ENCODE results near the gene JUN.

DNA sequence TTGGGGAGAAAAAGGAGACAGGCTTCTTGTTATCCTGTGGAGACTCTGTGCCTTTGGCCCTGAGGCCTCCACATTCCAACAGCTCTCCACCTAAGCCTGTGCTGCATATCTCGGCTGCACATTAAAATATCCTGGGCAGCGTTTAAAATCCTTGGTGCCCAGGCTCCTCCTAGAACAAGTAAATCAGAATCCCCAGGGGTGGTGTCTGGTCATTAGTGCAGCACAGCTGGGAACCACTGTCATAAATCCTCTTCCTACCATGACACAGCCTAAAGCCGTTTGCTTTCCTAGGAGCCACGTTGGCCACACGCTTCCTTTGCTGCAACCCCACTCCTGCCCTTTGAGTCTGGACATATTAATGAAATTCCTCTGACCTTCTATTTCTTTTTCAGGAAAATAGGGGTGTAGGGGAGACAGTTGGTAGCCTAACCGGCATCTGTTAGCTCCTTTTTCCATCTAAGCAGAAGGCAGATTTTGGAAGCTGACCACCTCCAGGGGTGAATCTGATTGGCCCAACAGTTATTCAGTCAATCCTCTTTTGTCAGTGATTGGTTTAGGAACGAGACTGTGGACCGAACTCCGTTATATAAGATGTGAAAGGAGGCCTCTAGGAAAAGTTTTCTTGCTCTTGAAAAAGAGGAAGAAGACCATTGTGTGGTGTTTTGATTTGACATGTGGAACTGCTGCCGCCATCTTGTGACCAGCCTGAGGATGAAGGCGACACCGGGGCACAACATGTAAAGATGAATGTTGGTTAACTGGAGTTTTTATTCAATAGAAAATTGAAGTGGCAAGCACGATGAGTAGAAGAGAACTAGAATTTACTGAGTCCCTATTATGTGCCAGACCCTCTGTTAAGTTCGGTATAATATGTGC is 41.9 kb downstream of the JUN start:
- TF ChIP-seq CTCF (optimal IDR thresholded peaks at IDR 0.05 in 1 of 3, IDR thresholded peaks at IDR 0.05 in 1 of 3, conservative IDR thresholded peaks at IDR 0.05 in 1 of 3; ENCODE audit: extremely low read depth in 1 of 3, insufficient read depth in 2 of 3, low read length in 3 of 3) (no peak), EZH2 (IDR thresholded peaks at IDR 0.05; ENCODE audit: low read length) (no peak)
